Measurements from ENCODE around the gene TAS2R30.

- TF ChIP-seq CTCF (IDR thresholded peaks at IDR 0.05) (no peak), SIN3A (IDR thresholded peaks at IDR 0.05; ENCODE audit: borderline replicate concordance, insufficient read depth, low read depth, low read length) (no peak), POLR2AphosphoS5 (IDR thresholded peaks at IDR 0.05; ENCODE audit: low read depth, low read length) (no peak)
- TF ChIP-seq, protein P1, sequence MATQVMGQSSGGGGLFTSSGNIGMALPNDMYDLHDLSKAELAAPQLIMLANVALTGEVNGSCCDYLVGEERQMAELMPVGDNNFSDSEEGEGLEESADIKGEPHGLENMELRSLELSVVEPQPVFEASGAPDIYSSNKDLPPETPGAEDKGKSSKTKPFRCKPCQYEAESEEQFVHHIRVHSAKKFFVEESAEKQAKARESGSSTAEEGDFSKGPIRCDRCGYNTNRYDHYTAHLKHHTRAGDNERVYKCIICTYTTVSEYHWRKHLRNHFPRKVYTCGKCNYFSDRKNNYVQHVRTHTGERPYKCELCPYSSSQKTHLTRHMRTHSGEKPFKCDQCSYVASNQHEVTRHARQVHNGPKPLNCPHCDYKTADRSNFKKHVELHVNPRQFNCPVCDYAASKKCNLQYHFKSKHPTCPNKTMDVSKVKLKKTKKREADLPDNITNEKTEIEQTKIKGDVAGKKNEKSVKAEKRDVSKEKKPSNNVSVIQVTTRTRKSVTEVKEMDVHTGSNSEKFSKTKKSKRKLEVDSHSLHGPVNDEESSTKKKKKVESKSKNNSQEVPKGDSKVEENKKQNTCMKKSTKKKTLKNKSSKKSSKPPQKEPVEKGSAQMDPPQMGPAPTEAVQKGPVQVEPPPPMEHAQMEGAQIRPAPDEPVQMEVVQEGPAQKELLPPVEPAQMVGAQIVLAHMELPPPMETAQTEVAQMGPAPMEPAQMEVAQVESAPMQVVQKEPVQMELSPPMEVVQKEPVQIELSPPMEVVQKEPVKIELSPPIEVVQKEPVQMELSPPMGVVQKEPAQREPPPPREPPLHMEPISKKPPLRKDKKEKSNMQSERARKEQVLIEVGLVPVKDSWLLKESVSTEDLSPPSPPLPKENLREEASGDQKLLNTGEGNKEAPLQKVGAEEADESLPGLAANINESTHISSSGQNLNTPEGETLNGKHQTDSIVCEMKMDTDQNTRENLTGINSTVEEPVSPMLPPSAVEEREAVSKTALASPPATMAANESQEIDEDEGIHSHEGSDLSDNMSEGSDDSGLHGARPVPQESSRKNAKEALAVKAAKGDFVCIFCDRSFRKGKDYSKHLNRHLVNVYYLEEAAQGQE (IDR thresholded peaks at IDR 0.05; ENCODE audit: insufficient read depth in 1 of 2, low read depth in 2 of 2, low read length in 1 of 2) = no peak
Measured at GRCh38 chr12:11162502-11162901, 28.1 kb upstream of the TAS2R30 start.

Measured in Panc1 (cell line).